Keratinocyte (primary cell): Measurements from ENCODE around the gene CLPTM1L.

Experiments used
- CTCF ChIP-seq, 3 experiments: IDR thresholded peaks in 1 of 3; conservative IDR thresholded peaks in 1 of 3; optimal IDR thresholded peaks in 1 of 3; 2 replicates in 2 of 3; 3 replicates in 1 of 3; pipeline versions ENCODE3 to v1.5.1; 2011; ENCODE audit warnings: low read length in 3 of 3, mild to moderate bottlenecking in 3 of 3, moderate library complexity in 2 of 3, control low read depth in 1 of 3, inconsistent platforms in 1 of 3; ENCODE audit not compliant: insufficient read depth in 2 of 3; ENCODE audit errors: extremely low read depth in 1 of 3
- EZH2 ChIP-seq: IDR thresholded peaks from one replicate; pipeline ENCODE4 v1.6.1; 2012; ENCODE audit warnings: inconsistent platforms, mild to moderate bottlenecking, low read length, moderate library complexity

GRCh38 chr5:1368236-1368635, 23.3 kb upstream of the CLPTM1L start:
- TF ChIP-seq EZH2 (no peak), CTCF (optimal IDR thresholded peaks at IDR 0.05 in 1 of 3, IDR thresholded peaks at IDR 0.05 in 1 of 3, conservative IDR thresholded peaks at IDR 0.05 in 1 of 3; ENCODE audit: extremely low read depth in 1 of 3, insufficient read depth in 2 of 3, low read length in 3 of 3) (no peak)
